GM18951 (cell line): ENCODE data around the gene RGS18.
"Not testable (repeated sequence)": the region's sequence is repeated elsewhere in the genome, so short reads cannot be mapped to it uniquely, and the experiment has no call there.

Experiments used
- POLR2A ChIP-seq: IDR thresholded peaks from 4 replicates; pipeline ENCODE4 v1.6.1; 2011; ENCODE audit warnings: mild to moderate bottlenecking; ENCODE audit not compliant: insufficient read length, insufficient read depth; ENCODE audit errors: extremely low read depth
- in situ Hi-C: fragments of 300-500 bp; cut with MboI; formaldehyde crosslinking; loops from one replicate; pipeline ENCODE4 v1.12.0; 2022; ENCODE audit warnings: low sequenced_read_pairs, mixed read lengths, inconsistent platforms; ENCODE audit not compliant: unreplicated experiment

RGS18 gene

DNA sequence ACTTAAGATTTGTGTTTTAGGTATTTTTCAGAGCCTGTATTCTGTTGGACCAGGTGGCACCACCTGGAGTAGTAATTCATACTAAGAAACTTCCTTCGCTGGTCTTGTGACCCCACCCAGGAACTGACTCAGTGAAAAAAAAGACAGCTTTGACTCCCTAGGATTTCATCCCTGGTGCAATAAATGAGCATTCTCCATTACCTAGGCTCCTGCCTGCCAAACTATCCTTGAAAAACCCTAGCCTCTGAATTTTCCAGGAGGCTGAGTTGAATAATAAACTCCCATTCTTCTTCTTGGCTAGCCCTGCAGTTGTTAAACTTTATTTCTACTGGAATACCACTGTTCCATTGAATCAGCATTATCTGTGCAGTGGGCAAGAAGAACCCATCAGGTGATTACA lies 10.6 kb upstream of the RGS18 start:
- in situ Hi-C loops: no loop called here
- TF ChIP-seq POLR2A: no peak

DNA sequence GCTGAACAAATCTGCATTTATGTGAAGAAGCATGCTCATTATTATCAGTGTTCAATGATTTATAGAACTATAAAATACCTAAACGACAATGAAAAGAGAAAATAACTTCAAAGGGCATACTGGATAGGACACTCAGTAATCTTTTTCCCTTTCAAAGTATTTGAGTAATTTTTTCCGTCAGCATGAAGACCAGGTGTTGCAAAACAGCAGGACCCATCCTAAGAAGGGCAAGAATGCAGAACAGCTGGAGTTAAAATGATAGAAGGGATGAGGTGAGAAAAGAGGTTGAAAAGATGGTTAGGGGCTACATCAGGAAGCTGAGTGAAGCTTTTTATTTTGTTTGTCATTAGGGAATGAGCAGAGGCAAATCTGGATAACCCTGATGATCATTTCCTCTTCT lies 7.1 kb upstream of the RGS18 start:
- in situ Hi-C loops: no loop called here
- TF ChIP-seq POLR2A: no peak

DNA sequence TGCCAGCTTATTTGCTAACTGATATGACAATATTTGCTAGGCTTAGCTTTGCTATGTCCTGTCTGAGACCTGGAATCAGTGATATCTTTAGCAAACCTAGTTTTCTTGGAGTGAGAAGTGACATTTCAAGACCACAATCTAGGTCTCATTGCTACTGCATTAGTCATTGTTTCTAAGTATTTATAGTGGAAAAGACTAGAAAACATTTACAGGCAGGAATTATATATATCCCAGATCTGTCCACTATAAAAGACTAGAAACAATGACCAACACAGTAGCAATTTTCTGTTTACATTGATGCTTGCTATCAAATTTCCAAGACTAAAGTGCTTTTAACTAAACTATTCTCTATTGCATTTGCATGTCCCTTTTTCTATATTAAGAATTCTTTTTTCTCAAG lies 5.0 kb upstream of the RGS18 start:
- TF ChIP-seq POLR2A: no peak
- in situ Hi-C loops: no loop called here

DNA sequence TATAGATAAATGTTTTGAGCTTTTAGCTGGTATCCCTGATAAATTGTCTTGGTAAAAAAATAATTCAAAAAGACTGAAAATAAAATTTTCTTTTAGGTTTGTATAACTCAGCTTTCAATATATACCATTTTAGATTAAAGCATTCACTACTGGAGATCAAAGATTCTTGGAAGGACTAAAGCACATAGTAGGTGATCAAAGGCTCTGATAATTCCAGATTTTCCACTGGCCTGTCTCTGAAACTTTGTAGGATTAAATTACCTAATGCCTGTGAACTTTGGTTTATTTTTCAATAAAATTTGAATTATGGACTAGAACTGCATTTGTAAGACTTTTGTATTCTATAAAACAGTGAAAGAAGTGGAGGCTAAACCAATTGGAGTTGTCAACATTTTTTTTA lies 1.2 kb upstream of the RGS18 start:
- no peak for TF ChIP-seq POLR2A
- in situ Hi-C loops: no loop called here

DNA sequence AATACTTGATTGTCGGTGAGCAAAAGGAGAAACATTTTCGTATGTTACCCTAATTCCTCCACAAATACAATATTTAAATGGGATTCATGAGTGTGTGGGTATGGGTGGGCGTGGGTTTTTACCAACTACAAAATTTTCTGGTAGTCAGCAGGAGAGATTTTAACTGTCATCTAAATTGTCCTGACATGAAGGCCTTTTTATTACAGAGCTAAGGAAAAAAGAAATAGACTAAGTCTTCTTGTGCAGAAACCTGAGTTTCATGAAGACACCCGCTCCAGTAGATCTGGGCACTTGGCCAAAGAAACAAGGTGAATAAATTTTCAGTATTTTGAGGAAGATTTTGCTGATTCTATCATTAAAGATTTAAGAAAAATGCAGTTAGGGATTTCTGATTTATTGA lies 752 bp downstream of the RGS18 start:
- in situ Hi-C loops: no loop called here
- no peak for TF ChIP-seq POLR2A

DNA sequence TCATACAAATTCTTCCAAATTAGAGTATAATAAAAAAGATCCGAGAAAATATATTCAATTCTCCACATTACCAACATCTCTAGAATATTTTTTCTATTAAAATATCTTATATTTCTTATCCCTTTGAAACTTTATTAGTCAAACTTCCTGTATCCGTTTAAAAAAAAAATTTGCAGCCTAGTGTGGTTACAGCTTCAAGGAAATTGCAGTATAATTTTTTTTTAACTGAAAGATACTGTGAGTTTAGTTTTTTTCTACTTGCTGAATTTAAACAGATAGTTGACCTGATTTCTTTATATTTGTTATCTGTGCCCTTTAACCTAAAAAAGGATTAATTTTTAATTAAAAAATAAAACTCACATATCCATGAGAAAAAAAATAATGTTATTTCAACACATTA lies 1.5 kb downstream of the RGS18 start:
- TF ChIP-seq POLR2A: no peak
- in situ Hi-C loops: no loop called here

DNA sequence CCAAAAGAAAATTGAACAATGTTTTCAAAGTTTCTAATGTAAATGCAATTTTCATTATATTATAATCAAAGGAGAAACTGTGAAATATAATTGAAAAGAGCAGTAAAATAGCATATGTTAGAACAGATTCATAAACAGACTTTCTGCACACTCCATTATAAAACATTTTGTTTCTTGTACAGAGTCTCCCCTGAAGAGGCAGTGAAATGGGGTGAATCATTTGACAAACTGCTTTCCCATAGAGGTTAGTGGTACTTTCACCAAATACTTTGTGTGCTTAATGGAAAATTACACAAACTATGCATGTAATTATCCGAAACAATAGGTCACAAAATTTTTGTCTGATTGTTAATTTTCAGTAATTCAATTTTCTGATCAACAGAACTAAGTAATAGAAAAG lies 1.9 kb downstream of the RGS18 start:
- in situ Hi-C loops: no loop called here
- TF ChIP-seq POLR2A: no peak

DNA sequence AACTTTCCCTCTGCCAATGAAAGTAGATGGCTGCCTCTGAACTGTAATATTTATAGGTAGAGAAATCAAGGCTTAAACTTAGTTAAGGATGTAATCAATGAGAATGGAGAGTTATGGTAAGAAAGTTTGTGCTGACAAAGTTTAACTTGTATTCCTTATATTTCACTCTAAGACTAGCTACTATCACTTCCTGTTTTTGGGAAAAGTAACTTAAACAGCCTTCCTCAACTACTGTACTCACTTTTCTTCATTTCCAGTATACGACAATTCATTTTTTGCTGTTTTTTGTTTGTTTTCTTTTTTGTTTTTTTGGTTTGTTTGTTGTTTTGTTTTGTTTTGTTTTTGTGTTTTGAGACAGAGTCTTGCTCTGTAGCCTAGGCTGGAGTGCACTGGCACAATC lies 3.7 kb downstream of the RGS18 start:
- no peak for TF ChIP-seq POLR2A
- in situ Hi-C loops: no loop called here

DNA sequence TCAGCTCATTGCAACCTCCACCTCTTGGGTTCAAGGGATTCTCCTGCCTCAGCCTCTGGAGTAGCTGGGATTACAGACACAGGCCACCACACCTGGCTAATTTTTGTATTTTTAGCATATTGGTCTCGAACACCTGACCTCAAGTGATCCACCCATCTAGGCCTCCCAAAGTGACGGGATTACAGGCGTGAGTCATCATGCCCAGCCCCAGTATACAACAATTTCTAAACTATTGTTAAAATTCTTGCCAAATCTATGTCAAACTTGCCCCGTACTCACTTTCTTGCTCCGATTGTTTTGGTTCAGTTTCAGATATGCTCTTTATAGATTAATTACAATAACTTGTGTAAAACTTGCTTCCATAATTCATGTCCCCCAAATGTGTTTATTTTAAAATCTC lies 4.1 kb downstream of the RGS18 start:
- no peak for TF ChIP-seq POLR2A
- in situ Hi-C loops: no loop called here

DNA sequence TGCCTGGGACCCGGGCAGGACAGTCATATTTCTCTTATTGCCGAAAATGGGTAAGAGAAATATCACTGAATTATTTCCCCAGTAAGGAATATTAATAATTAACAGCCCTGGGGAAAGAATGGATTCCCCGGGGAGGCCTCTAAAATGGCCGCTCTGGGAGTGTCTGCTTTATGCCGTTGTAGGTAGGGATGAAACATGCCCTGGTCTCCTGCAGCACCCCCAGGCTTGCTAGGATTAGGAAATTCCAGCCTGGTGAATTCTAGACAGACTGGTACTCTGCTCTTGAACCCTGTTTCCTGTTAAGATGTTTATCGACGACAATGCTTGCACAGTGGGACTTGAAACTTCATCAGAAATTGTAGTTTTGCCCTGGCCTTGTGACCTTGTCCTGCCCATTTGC lies 6.7 kb downstream of the RGS18 start:
- in situ Hi-C loops: not testable (repeated sequence)

DNA sequence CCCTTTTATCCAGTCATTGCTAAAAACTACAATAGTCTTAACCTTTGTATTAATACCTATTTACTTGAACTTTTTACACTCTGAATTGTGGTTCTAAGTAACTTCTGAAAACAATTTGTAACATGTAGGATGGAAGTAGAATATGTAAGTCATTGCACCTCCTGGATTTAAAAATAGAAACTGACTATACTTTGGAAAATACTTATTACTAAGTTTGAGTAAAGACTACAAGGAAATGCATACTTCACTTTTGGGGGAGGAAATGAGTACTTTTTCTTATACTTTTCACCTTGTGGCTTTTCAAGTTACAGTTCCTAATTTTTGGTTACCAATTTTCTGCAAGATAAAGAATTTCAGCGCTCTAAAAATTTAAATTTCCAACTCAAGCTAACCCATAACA lies 8.7 kb downstream of the RGS18 start:
- TF ChIP-seq POLR2A: no peak
- in situ Hi-C loops: no loop called here

DNA sequence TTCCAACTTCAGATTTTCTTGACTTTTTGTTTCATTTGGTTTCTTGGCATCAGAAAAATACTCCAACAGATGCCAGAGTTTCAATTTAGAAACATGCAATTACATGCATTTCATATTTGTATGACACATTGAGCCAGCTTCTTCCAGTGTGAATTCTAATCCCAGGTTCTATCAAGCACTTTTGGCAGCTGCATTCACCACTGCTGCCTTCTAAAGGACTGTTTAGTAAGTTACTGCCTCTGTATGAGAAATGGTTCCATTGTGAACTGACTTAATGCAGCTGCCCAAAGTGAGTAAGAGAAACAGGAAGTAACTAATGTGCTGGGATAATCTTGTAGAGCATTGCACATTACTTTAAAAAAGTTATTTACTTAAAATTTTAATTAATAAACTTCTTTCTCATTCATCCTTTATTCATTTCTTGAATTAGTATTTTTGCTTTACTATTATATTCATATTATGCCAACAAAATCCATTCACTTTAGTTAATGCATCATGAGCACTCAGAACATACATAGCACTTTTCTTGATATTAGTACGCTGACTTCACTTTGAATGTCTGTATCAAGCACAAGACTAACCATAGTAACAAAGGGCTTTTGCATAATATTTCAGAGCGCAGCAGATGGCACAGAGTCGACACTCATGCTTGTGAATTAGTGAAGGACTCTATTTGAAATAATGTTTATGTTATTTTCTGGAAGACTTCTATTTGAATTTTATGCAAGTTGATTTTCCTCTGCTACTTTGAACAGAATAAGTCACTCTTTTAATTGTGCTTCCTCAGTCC lies 9.8 kb downstream of the RGS18 start:
- no peak for TF ChIP-seq POLR2A
- in situ Hi-C loops: no loop called here

DNA sequence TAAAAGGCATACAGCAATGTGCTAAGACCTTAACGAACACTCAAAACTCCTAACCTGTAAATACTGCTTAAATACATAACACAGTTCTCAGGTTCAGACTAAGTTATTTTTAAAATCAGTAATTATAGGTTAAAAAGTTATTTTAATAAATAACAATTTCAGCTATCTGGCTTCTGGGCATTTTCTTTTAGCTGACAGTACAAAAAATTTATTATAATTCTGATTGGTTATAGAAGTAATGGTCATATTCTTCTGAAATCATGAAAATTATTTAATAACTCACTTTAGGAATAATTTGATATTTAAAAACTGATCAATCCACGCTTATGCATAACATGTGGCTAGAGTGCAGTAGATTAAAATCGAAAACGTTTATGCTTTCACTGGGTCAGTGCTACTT lies 10.7 kb downstream of the RGS18 start:
- no peak for TF ChIP-seq POLR2A
- in situ Hi-C loops: no loop called here

DNA sequence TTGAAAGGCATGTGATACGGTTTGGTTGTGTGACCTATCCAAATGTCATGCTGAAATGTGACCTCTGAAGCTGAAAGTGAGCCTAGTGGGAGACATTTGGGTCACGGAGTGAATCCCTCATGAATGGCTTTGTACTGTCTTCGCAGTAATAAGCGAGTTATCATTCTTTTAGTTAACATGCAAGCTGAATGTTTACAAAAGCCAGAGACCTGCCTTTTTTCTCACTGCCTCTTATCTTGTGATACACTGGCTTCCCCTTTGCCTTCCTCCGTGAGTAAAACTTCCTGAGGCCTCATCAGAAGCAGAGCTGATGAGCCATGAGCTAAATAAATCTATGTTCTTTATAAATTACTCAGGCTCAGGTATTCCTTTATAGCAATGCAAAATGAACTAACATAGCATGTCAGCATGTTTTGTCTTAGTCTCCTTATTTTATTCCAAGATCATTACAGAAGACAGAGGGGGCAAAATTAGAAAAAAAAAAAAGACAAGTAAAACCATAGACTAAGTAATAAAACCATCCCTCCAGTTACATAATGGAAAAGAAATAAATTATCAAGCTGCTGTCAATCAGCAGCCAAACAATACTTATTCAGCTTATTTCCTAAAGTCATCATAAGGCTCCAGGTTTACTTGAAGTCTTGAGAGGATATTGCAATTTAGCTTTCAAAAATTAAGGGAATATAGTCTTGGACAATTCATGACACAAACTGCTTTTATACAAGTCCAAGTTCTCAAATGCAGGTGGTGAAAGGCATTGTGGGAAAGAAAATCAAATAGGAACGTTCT lies 12.1 kb downstream of the RGS18 start:
- no peak for TF ChIP-seq POLR2A
- in situ Hi-C loops: no loop called here
